IPS-18c (cell line): Measurements from ENCODE around the gene GLRX.
"Not testable (repeated sequence)": the region's sequence is repeated elsewhere in the genome, so short reads cannot be mapped to it uniquely, and the experiment has no call there.

Source experiments
- H3K4me3 ChIP-seq: 2 replicates; pipeline ENCODE4 v1.7.0; 2013; ENCODE audit warnings: low read depth, mild to moderate bottlenecking, low read length, moderate library complexity; ENCODE audit not compliant: insufficient read depth
- H3K9me3 ChIP-seq: one replicate; pipeline ENCODE4 v1.6.1; 2013; ENCODE audit warnings: mild to moderate bottlenecking, low read length, moderate library complexity; ENCODE audit not compliant: control insufficient read depth, insufficient read depth

GLRX gene

GRCh38 chr5:95838001-95838520 lies 15.5 kb upstream of the GLRX start:
- Histone ChIP-seq H3K4me3 (no peak overlapping the region), H3K9me3 (no peaks in the 10 kb centered on the region)

GRCh38 chr5:95837492-95837891 lies 15.0 kb upstream of the GLRX start:
- Histone ChIP-seq H3K9me3 (no peaks in the 10 kb centered on the region), H3K4me3 (no peak overlapping the region)

DNA sequence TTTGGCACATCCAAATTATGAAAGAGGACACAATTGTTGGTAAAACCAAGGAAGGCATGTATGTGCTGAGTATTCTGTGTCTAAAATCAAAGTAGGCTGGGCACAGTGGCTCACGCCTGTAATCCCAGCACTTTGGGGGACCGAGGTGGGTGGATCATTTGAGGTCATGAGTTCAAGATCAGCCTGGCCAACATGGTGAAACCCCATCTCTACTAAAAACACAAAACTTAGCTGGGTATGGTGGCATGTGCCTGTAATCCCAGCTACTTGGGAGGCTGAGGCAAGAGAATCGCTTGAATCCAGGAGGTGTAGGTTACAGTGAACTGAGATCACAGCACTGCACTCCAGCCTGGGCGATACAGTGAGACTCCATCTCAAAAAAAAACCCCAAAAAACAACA lies 14.4 kb upstream of the GLRX start:
- H3K4me3 ChIP-seq, H3K9me3 ChIP-seq: not testable (repeated sequence)

GRCh38 chr5:95836544-95836943 lies 14.0 kb upstream of the GLRX start:
- Histone ChIP-seq H3K4me3 (no peak overlapping the region; the same call in 1 of the 2 replicates), H3K9me3 (no peaks in the 10 kb centered on the region)

GRCh38 chr5:95835682-95836385 lies 13.3 kb upstream of the GLRX start:
- Histone ChIP-seq H3K4me3 (no peak overlapping the region), H3K9me3 (no peaks in the 10 kb centered on the region)

GRCh38 chr5:95832664-95833063 lies 10.1 kb upstream of the GLRX start:
- no peak overlapping the region for H3K4me3 ChIP-seq
- H3K9me3 ChIP-seq = no peaks in the 10 kb centered on the region

DNA sequence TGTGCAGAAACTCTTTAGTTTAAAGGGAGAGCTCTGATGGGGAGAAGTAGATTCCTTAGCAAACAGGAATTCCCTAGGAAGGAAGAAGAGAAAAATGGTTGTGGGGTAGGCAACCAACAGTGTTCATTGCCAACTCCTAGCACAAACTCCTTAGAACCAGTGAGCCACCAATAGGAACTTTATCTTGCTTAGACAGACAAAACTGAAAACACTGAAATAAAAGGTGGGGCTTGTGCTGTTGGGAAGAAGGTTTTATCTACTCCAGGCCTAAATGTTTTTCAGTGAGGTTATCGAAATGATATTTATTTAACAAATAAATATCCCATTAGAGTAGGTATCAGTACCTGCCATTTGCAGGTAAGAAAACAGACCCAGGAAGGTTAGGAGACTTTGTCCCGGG lies 7.7 kb upstream of the GLRX start:
- no peak overlapping the region for H3K4me3 ChIP-seq
- no peaks in the 10 kb centered on the region for H3K9me3 ChIP-seq

DNA sequence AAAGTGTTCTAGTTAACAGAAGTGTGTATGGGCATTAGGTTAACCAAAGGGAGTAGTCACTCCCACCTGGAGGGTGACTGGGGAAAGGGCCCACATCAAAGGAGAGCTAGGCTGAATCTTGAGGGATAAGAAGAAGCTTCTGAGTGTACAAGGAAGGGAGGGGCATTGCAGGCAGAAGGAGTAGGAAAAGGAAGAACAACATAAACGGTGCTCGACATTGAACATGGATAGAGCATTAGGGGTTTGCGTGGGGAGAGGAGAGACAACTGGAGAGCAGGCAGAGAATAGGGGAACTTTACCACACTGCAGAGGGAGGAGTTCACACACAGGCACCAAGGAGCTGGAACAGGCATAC lies 5.3 kb upstream of the GLRX start:
- no peak overlapping the region for H3K4me3 ChIP-seq
- no peaks in the 10 kb centered on the region for H3K9me3 ChIP-seq

GRCh38 chr5:95826949-95827891 lies 4.7 kb upstream of the GLRX start:
- Histone ChIP-seq H3K4me3 (no peak overlapping the region), H3K9me3 (no peaks in the 10 kb centered on the region)

DNA sequence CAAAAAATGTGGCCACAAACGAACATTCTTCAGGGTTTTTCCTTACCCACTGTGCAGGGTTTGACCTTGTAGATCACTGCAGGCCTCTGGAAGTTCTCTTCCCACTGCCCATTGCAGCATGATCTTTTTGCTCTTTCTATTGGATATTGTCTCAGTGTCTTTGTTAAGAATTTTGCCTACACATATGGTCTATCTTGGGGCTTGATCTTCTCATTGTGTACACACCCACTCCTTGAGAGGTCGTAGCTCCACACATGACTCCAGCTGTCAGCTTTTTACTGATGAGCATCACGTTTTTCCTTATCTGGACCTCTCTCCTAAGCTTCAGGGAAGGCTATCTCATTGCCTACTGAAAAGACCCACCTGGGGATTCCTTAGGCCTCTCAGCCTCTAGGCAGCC lies 3.0 kb upstream of the GLRX start:
- Histone ChIP-seq H3K9me3 (no peaks in the 10 kb centered on the region), H3K4me3 (no peak overlapping the region)

GRCh38 chr5:95824747-95825146 lies 2.2 kb upstream of the GLRX start:
- no peaks in the 10 kb centered on the region for H3K9me3 ChIP-seq
- H3K4me3 ChIP-seq = no peak overlapping the region

DNA sequence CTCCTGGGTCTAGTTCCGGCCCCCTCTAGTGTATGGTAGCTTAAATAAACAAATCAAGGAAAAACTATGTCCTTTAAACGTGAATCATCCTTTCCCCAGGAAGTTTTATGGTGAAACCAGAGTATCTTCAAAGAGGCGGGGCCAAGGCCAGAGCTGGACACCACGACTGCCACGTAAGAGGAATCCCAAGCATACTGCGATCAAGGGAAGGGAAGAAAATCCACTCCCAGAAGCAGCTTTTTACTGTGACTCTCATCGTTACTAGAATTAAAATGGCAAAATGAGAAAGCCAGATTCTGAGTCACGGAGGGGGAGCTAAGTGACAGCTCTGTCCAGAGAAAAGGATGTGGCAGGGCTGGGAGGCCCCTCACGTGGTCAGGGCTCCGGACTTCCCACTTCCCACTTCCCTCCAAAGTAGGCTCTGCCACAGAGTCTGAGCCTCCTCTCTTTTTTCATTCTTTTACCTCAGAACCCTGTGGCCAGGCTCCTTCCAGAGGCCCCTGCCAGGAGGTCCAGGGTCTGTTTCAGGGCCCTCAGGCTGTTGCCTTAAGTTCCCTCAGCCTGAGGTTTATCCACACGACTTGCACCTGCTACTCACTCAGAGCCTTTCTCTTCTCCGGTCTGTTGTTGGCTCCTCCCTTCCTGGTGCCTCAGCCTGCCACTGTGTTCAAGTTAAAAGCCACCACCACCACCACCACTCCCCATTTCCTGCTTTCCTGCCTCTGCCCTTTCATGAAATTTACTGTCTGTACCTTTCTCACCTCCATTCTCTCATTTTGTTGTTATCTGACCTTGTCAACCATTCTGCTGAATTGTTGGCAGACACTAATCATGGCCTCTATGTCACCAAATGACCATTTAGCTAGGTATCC lies 1.4 kb upstream of the GLRX start:
- no peak overlapping the region for H3K4me3 ChIP-seq
- H3K9me3 ChIP-seq = no peaks in the 10 kb centered on the region

- no peak overlapping the region for H3K4me3 ChIP-seq
- H3K9me3 ChIP-seq = no peaks in the 10 kb centered on the region
These were observed 752 bp upstream of the GLRX start for GRCh38 chr5:95823218-95823737.

DNA sequence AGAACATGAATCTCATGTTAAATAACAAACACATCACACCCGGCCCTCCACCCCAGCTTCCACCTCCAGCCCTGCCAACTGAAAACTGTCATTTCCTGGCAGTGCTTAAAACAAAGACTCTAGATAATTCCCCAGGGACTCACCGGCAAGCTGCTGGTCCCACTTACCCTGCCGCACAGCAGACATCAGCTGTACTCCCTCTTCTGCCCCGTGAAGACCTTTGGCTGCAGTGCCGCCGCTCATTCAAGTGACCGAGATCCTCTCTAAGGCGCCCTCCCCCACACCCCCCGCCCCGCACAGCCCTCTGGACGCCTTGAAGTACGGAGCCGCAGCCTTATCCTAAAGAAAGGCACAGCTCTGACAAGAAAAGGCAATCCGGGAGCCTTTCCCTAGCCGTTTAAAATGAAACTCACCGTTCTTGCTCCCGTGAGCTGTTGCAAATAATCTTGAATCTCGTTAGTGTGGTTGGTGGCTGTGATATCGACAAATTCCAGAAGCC lies 434 bp downstream of the GLRX start:
- Histone ChIP-seq H3K9me3 (no peaks in the 10 kb centered on the region), H3K4me3 (peak overlapping the region; percentile 83)

- H3K9me3 ChIP-seq = no peaks in the 10 kb centered on the region
- peak overlapping the region; percentile 83; the same call in 1 of the 2 replicates for H3K4me3 ChIP-seq
These were observed 1.2 kb downstream of the GLRX start for GRCh38 chr5:95821110-95822021.
